BLaER1 (cell line): ENCODE data around the gene EFNA5.
A peak's percentile ranks its signal among the peaks of the same experiment; 100 is the strongest.

Experiments
- H3K27ac ChIP-seq: shearing (Covaris generic); formaldehyde crosslinking; 2 replicates; pipeline ENCODE4 v1.8.1; 2022
- H3K27me3 ChIP-seq: shearing (Covaris generic); formaldehyde crosslinking; 2 replicates; pipeline ENCODE4 v1.8.1; 2022
- H3K36me3 ChIP-seq: shearing (Covaris generic); formaldehyde crosslinking; 2 replicates; pipeline ENCODE4 v1.8.1; 2022
- H3K4me1 ChIP-seq: shearing (Covaris generic); formaldehyde crosslinking; 2 replicates; pipeline ENCODE4 v1.8.1; 2022
- H3K4me2 ChIP-seq: shearing (Covaris generic); formaldehyde crosslinking; 2 replicates; pipeline ENCODE4 v1.8.1; 2022
- H3K4me3 ChIP-seq: shearing (Covaris generic); formaldehyde crosslinking; 2 replicates; pipeline ENCODE4 v1.8.1; 2022
- H3K9ac ChIP-seq: shearing (Covaris generic); formaldehyde crosslinking; 2 replicates; pipeline ENCODE4 v1.8.1; 2022
- H3K9me3 ChIP-seq: shearing (Covaris generic); formaldehyde crosslinking; 2 replicates; pipeline ENCODE4 v1.8.1; 2022
- H4K20me1 ChIP-seq: shearing (Covaris generic); formaldehyde crosslinking; 2 replicates; pipeline ENCODE4 v1.8.1; 2022
- Cebpa-rat ChIP-seq: shearing (Covaris generic); IDR thresholded peaks from 2 replicates; pipeline ENCODE4 v1.8.1; 2022

EFNA5 gene

DNA sequence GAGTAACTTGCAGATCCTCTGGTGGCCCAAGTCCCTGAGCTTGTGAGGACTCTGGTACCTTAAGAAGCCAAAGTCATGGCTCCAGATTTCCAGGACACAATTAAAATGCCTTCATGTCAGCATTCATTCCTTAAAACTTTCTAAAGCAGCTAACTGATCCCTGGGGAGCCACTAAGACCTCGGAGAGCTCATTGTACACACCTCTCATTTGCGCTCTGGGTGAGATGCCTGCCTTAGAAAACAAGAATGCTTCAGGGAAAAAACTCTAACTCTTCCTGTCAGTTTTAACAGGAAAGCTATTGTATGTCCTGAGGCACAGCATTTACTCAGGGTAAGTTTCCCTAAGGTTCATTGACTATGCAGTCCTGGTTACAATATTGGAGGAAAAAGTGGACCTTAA lies 285.0 kb downstream of the EFNA5 start:
- no peak overlapping the region for H3K9ac ChIP-seq
- H4K20me1 ChIP-seq: no peaks in the 10 kb centered on the region
- no peaks in the 10 kb centered on the region for H3K27me3 ChIP-seq
- H3K4me2 ChIP-seq: peak overlapping the region; percentile 87
- H3K36me3 ChIP-seq: no peaks in the 10 kb centered on the region
- no peak overlapping the region for H3K27ac ChIP-seq
- no peak for TF ChIP-seq Cebpa-rat
- H3K4me3 ChIP-seq: no peak overlapping the region
- H3K9me3 ChIP-seq: 0 out of 2 replicates have a peak, but pooled peaks cover 10% of the 10 kb centered on the region
- peaks cover 71% of the 10 kb centered on the region for H3K4me1 ChIP-seq

GRCh38 chr5:107384256-107384655 lies 286.5 kb downstream of the EFNA5 start:
- Histone ChIP-seq H3K4me2 (no peak overlapping the region), H3K9me3 (0 out of 2 replicates have a peak, but pooled peaks cover 10% of the 10 kb centered on the region), H4K20me1 (no peaks in the 10 kb centered on the region), H3K4me3 (no peak overlapping the region), H3K27ac (no peak overlapping the region), H3K36me3 (no peaks in the 10 kb centered on the region), H3K9ac (no peak overlapping the region), H3K4me1 (peaks cover 56% of the 10 kb centered on the region), H3K27me3 (no peaks in the 10 kb centered on the region)
- TF ChIP-seq Cebpa-rat: no peak

GRCh38 chr5:107383414-107383813 lies 287.3 kb downstream of the EFNA5 start:
- H3K27ac ChIP-seq: no peak overlapping the region
- TF ChIP-seq Cebpa-rat: no peak
- H3K4me3 ChIP-seq: no peak overlapping the region
- H3K36me3 ChIP-seq: no peaks in the 10 kb centered on the region
- H3K4me2 ChIP-seq: no peak overlapping the region
- H3K9me3 ChIP-seq: 0 out of 2 replicates have a peak, but pooled peaks cover 10% of the 10 kb centered on the region
- no peak overlapping the region for H3K9ac ChIP-seq
- peaks cover 58% of the 10 kb centered on the region for H3K4me1 ChIP-seq
- no peaks in the 10 kb centered on the region for H4K20me1 ChIP-seq
- H3K27me3 ChIP-seq: no peaks in the 10 kb centered on the region

DNA sequence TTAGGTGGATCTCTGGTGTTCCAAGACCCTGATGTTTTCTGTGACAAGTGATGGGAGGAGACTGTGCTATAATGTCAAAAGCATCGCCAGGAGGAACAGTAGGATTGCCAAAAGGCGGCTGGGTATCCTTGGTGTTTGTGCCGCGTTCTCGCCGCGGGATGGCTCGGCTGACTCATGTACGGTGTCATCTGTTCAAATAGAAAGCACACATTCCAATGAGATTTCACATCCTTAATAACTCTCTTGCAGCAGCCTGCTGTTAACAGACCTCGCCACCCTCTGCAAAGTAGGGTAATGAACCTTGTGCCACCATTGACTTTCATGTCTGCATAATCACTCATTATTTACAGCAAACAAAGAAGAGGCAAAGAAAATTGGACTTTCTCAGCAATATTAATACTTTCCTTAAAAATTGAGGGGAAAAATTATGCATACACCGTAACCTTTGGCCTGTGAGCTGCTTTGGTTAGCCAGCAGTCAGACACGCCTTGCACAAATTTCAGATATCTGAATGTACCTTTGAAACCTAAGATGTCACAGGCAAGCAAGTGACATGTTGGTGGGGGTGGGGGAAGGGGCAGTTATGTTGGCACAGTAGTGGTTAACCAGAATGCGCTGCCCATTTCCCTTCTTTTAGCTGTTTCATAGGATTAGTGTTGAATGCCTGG lies 289.4 kb downstream of the EFNA5 start:
- no peak for TF ChIP-seq Cebpa-rat
- Histone ChIP-seq H3K27me3 (no peaks in the 10 kb centered on the region), H3K9ac (no peak overlapping the region), H4K20me1 (no peaks in the 10 kb centered on the region), H3K4me3 (no peak overlapping the region), H3K4me2 (no peak overlapping the region), H3K9me3 (0 out of 2 replicates have a peak, but pooled peaks cover 15% of the 10 kb centered on the region), H3K36me3 (no peaks in the 10 kb centered on the region), H3K4me1 (peaks cover 41% of the 10 kb centered on the region), H3K27ac (no peak overlapping the region)

GRCh38 chr5:107380654-107381053 lies 290.1 kb downstream of the EFNA5 start:
- H3K27ac ChIP-seq: no peak overlapping the region
- no peaks in the 10 kb centered on the region for H3K36me3 ChIP-seq
- 0 out of 2 replicates have a peak, but pooled peaks cover 15% of the 10 kb centered on the region for H3K9me3 ChIP-seq
- H3K4me2 ChIP-seq: no peak overlapping the region
- peaks cover 34% of the 10 kb centered on the region for H3K4me1 ChIP-seq
- no peak overlapping the region for H3K4me3 ChIP-seq
- no peaks in the 10 kb centered on the region for H3K27me3 ChIP-seq
- H4K20me1 ChIP-seq: no peaks in the 10 kb centered on the region
- no peak overlapping the region for H3K9ac ChIP-seq
- TF ChIP-seq Cebpa-rat: no peak

DNA sequence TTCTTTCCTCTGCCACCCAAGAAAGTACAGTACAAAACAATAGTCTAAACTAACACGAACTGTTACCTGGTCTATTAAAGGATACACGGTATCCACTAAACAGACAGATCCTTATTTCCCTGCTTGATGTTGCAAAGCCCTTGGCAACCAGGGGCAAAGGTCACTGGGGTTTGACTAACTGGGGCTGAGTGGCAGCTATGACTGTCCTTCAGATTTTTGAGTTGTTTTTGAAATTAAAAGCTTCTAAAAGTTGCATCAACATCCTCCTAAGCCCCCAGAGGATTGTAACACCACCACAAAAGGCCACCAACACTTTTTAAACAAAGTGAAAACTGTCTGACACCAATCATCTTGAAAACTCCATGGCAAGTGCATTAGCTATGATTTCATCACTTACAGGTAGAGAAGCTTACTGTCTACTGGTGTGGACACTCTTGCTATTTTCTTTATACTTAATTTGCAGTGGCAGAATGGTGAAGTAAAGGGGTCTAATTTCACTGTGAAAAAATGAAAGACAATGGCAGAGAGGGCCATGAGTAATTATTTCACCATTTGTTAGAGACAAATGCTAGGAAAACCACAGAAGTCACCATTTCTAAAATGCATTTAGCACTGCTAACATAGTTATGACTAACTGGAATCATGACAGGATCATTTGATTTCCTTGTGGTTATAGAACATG lies 292.4 kb downstream of the EFNA5 start:
- 0 out of 2 replicates have a peak, but pooled peaks cover 8% of the 10 kb centered on the region for H3K9me3 ChIP-seq
- peak overlapping the region; percentile 41 for H3K4me2 ChIP-seq
- no peaks in the 10 kb centered on the region for H4K20me1 ChIP-seq
- H3K27ac ChIP-seq: no peak overlapping the region
- H3K4me1 ChIP-seq: peaks cover 42% of the 10 kb centered on the region
- TF ChIP-seq Cebpa-rat: 0 out of 2 replicates have a peak, but pooled peaks have one; percentile 23
- H3K36me3 ChIP-seq: no peaks in the 10 kb centered on the region
- H3K4me3 ChIP-seq: no peak overlapping the region
- no peak overlapping the region for H3K9ac ChIP-seq
- H3K27me3 ChIP-seq: no peaks in the 10 kb centered on the region

DNA sequence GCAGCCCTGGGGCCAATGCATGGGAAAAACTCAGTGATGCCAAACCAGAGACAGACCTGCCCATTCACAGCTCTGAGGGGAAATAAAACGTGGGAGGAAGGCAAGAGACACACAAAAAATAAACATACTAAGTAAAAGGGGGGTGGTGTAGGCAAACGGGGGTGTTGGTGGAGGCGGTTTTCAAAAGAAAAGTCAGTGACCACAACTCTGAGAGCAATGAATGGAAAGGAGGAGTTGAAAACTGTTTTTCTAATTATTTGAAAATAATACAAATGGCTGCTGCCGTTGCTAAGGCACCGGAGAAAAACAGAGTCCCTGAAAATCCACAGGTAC lies 293.5 kb downstream of the EFNA5 start:
- 0 out of 2 replicates have a peak, but pooled peaks cover 4% of the 10 kb centered on the region for H3K9me3 ChIP-seq
- no peaks in the 10 kb centered on the region for H4K20me1 ChIP-seq
- no peak for TF ChIP-seq Cebpa-rat
- H3K27ac ChIP-seq: no peak overlapping the region
- no peak overlapping the region for H3K9ac ChIP-seq
- no peak overlapping the region for H3K4me3 ChIP-seq
- no peaks in the 10 kb centered on the region for H3K36me3 ChIP-seq
- H3K4me1 ChIP-seq: peaks cover 42% of the 10 kb centered on the region
- H3K4me2 ChIP-seq: no peak overlapping the region
- no peaks in the 10 kb centered on the region for H3K27me3 ChIP-seq

- Histone ChIP-seq H3K4me2 (no peak overlapping the region), H3K4me1 (peaks cover 36% of the 10 kb centered on the region), H3K4me3 (no peak overlapping the region), H3K9ac (no peak overlapping the region), H3K27ac (no peak overlapping the region), H4K20me1 (no peaks in the 10 kb centered on the region), H3K9me3 (0 out of 2 replicates have a peak, but pooled peaks cover 4% of the 10 kb centered on the region), H3K27me3 (no peaks in the 10 kb centered on the region), H3K36me3 (no peaks in the 10 kb centered on the region)
- TF ChIP-seq Cebpa-rat: no peak
These were observed 294.0 kb downstream of the EFNA5 start for GRCh38 chr5:107376546-107377276.

DNA sequence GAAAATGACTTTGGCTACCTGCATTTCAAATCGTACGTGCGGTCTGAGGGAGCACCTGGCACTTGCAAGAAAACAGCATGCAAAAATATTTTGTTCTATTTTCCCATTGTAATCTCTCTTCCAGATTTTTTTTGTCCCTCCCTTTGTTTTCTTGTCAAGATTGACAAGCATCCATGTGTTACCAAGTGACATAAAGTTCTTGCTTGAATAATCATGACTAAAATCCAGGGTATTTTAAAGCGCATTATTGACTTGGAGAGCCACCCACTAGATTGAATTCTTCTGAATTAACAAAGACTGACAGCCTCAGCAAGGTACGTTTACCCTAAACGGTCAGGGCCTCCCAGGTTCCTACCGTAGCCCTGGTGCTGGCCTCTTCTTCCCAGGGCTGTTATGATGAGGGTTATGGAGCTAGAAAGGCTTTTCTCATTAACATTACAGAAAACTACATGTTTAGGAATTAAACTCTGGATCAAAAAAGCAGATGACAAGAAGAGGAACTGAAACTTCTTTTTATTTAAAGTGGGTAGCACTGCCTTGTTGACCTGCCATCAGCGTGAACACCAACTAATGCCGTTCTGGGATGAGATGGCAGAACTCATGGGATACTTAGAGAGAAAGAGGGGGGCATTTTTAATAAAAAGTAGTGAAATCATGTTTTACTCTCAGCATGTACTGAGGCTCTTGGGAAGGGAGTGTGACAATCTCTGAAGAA lies 297.0 kb downstream of the EFNA5 start:
- H4K20me1 ChIP-seq: no peaks in the 10 kb centered on the region
- no peak overlapping the region for H3K4me3 ChIP-seq
- H3K27ac ChIP-seq: no peak overlapping the region
- H3K4me1 ChIP-seq: peaks cover 28% of the 10 kb centered on the region
- no peak for TF ChIP-seq Cebpa-rat
- H3K9ac ChIP-seq: no peak overlapping the region
- H3K27me3 ChIP-seq: no peaks in the 10 kb centered on the region
- no peaks in the 10 kb centered on the region for H3K36me3 ChIP-seq
- H3K4me2 ChIP-seq: peak overlapping the region; percentile 55
- H3K9me3 ChIP-seq: 0 out of 2 replicates have a peak, but pooled peaks cover 4% of the 10 kb centered on the region
